Muscle of leg (tissue), 11 donors: Measurements from ENCODE around the gene POU3F1. TPM values are rescaled to one million over a fixed set of nuclear protein-coding genes. Genes with fewer than 3 reads are reported as not detected.

Experiments
- DNase-seq: peaks from one replicate; pipeline ENCODE4 v3.0.0; 2013
- H3K27ac ChIP-seq: one replicate; pipeline ENCODE4 v1.5.1; 2013; ENCODE audit warnings: mild to moderate bottlenecking, low read length, control low read depth
- H3K27me3 ChIP-seq: one replicate; pipeline ENCODE4 v1.6.1; 2013; ENCODE audit warnings: low read length; ENCODE audit not compliant: control insufficient read depth, insufficient read depth
- H3K36me3 ChIP-seq: one replicate; pipeline ENCODE4 v1.6.1; 2013; ENCODE audit warnings: low read length; ENCODE audit not compliant: control insufficient read depth, insufficient read depth
- H3K4me1 ChIP-seq: one replicate; pipeline ENCODE4 v1.6.1; 2013; ENCODE audit warnings: low read length; ENCODE audit not compliant: control insufficient read depth, insufficient read depth
- H3K4me3 ChIP-seq: one replicate; pipeline ENCODE4 v1.5.1; 2013; ENCODE audit warnings: low read length, control low read depth
- H3K9me3 ChIP-seq: replicated peaks from 2 replicates; pipeline ENCODE4 v1.6.1; 2013; ENCODE audit warnings: low read depth, low read length; ENCODE audit not compliant: control insufficient read depth
- WGBS: methylation state at CpG from one replicate; pipeline ENCODE4 v1.1.5; 2013; ENCODE audit warnings: missing lambda C conversion rate; ENCODE audit not compliant: insufficient coverage; 5-methylcytosine and 5-hydroxymethylcytosine counted together
- polyA plus RNA-seq, 8 donors: library from polyadenylated mRNA; unstranded; fragments of 120-200 nt; gene quantifications; one replicate each; pipeline versions ENCODE4 v1.2.1 to v1.2.3, GENCODE V29; 2013; ENCODE audit warnings: inconsistent platforms in 1 of 8, low replicate concordance in 1 of 8; ENCODE audit not compliant: insufficient read length in 8 of 8, insufficient read depth in 1 of 8
- total RNA-seq: library from RNA; stranded (reverse); fragments of 120-200 nt; gene quantifications from one replicate; pipeline ENCODE4 v1.2.4, GENCODE V29; 2013

Gene POU3F1
- total and polyA plus RNA-seq, 9 donors: 0.68 to 1.9 (median 1.2) TPM

GRCh38 chr1:38051079-38051543 is 4.5 kb upstream of the POU3F1 start:
- no peaks in the 10 kb centered on the region for H3K36me3 ChIP-seq
- H3K9me3 ChIP-seq: no peaks in the 10 kb centered on the region
- H3K4me1 ChIP-seq: peaks cover 16% of the 10 kb centered on the region
- peak; percentile 41 for DNase-seq
- WGBS: 28% methylated on average over 7 of the region's 9 CpGs
- peaks cover 49% of the 10 kb centered on the region for H3K27me3 ChIP-seq
- H3K4me3 ChIP-seq: no peak overlapping the region
- no peak overlapping the region for H3K27ac ChIP-seq

- DNase-seq: no peak
- peaks cover 50% of the 10 kb centered on the region for H3K27me3 ChIP-seq
- H3K9me3 ChIP-seq: no peaks in the 10 kb centered on the region
- H3K36me3 ChIP-seq: no peaks in the 10 kb centered on the region
- H3K27ac ChIP-seq: no peak overlapping the region
- H3K4me3 ChIP-seq: no peak overlapping the region
- H3K4me1 ChIP-seq: peaks cover 18% of the 10 kb centered on the region
- WGBS: 31% methylated on average over 7 of the region's 13 CpGs
Observed at GRCh38 chr1:38050397-38051078, 3.9 kb upstream of the POU3F1 start.

GRCh38 chr1:38047603-38048141 is 1.1 kb upstream of the POU3F1 start:
- peak; percentile 43 for DNase-seq
- H3K4me3 ChIP-seq: peak overlapping the region; percentile 44
- H3K27me3 ChIP-seq: peaks cover 59% of the 10 kb centered on the region
- H3K36me3 ChIP-seq: no peaks in the 10 kb centered on the region
- no peaks in the 10 kb centered on the region for H3K9me3 ChIP-seq
- H3K27ac ChIP-seq: no peak overlapping the region
- H3K4me1 ChIP-seq: peaks cover 30% of the 10 kb centered on the region
- 4% methylated on average over 25 of the region's 34 CpGs for WGBS

GRCh38 chr1:38046884-38047602 is 450 bp upstream of the POU3F1 start:
- peak; percentile 95 for DNase-seq
- H3K27me3 ChIP-seq: peaks cover 65% of the 10 kb centered on the region
- no peaks in the 10 kb centered on the region for H3K36me3 ChIP-seq
- under 1% methylated on average over 82 of the region's 99 CpGs for WGBS
- no peaks in the 10 kb centered on the region for H3K9me3 ChIP-seq
- H3K4me3 ChIP-seq: peak overlapping the region; percentile 44
- no peak overlapping the region for H3K27ac ChIP-seq
- H3K4me1 ChIP-seq: peaks cover 30% of the 10 kb centered on the region

GRCh38 chr1:38045401-38046332 is 926 bp downstream of the POU3F1 start:
- Histone ChIP-seq H3K27me3 (peaks cover 71% of the 10 kb centered on the region), H3K9me3 (no peaks in the 10 kb centered on the region), H3K36me3 (no peaks in the 10 kb centered on the region), H3K27ac (no peak overlapping the region), H3K4me3 (no peak overlapping the region), H3K4me1 (peaks cover 21% of the 10 kb centered on the region)
- 1% methylated on average over 114 of the region's 115 CpGs for WGBS
- DNase-seq: no peak

GRCh38 chr1:38044221-38045215 is 2.1 kb downstream of the POU3F1 start:
- Histone ChIP-seq H3K27me3 (peaks cover 75% of the 10 kb centered on the region), H3K27ac (no peak overlapping the region), H3K4me1 (peaks cover 21% of the 10 kb centered on the region), H3K36me3 (no peaks in the 10 kb centered on the region), H3K9me3 (no peaks in the 10 kb centered on the region), H3K4me3 (peak overlapping the region; percentile 17)
- 1% methylated on average over 36 of the region's 70 CpGs for WGBS
- DNase-seq: no peak

- peaks cover 21% of the 10 kb centered on the region for H3K4me1 ChIP-seq
- DNase-seq: no peak
- H3K27ac ChIP-seq: no peak overlapping the region
- no peak overlapping the region for H3K4me3 ChIP-seq
- no peaks in the 10 kb centered on the region for H3K9me3 ChIP-seq
- H3K27me3 ChIP-seq: peaks cover 71% of the 10 kb centered on the region
- H3K36me3 ChIP-seq: no peaks in the 10 kb centered on the region
- 89% methylated on average over 10 of the region's 12 CpGs for WGBS
Observed at GRCh38 chr1:38043036-38043747, 3.4 kb downstream of the POU3F1 start.

GRCh38 chr1:38041936-38042834 is 4.4 kb downstream of the POU3F1 start:
- 69% methylated on average over 21 of the region's 21 CpGs for WGBS
- peaks cover 15% of the 10 kb centered on the region for H3K4me1 ChIP-seq
- H3K36me3 ChIP-seq: no peaks in the 10 kb centered on the region
- H3K27me3 ChIP-seq: peaks cover 61% of the 10 kb centered on the region
- no peaks in the 10 kb centered on the region for H3K9me3 ChIP-seq
- no peak overlapping the region for H3K4me3 ChIP-seq
- H3K27ac ChIP-seq: no peak overlapping the region
- no peak for DNase-seq
